ENCODE measurements around the gene ADAR.

ADAR gene

DNA sequence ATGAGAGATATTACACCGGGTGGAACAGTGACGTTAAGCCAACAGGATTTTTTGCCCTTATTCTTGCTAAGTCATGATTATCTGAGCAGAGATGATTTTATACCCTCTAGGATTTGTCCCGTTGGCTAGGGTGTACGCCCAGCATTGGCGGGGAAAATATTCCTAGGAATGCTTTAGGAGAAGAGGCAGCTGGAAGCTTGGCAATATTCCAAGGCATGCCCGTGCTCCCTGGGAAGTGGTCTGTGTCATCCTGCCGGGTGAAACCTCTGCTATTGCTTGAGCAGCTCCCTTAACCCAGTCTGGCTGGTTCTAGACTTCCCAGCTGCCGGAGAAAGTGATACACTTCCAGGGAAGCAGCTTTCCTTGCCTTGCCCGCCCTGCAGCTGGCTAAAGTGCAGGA, 24.2 kb downstream of the ADAR start:
- peak; percentile 30 for DNase-seq (ENCODE audit: low read depth)
- no peak overlapping the region for H3K4me3 ChIP-seq (ENCODE audit: low read length)
- TF ChIP-seq, protein P1, sequence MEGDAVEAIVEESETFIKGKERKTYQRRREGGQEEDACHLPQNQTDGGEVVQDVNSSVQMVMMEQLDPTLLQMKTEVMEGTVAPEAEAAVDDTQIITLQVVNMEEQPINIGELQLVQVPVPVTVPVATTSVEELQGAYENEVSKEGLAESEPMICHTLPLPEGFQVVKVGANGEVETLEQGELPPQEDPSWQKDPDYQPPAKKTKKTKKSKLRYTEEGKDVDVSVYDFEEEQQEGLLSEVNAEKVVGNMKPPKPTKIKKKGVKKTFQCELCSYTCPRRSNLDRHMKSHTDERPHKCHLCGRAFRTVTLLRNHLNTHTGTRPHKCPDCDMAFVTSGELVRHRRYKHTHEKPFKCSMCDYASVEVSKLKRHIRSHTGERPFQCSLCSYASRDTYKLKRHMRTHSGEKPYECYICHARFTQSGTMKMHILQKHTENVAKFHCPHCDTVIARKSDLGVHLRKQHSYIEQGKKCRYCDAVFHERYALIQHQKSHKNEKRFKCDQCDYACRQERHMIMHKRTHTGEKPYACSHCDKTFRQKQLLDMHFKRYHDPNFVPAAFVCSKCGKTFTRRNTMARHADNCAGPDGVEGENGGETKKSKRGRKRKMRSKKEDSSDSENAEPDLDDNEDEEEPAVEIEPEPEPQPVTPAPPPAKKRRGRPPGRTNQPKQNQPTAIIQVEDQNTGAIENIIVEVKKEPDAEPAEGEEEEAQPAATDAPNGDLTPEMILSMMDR (conservative IDR thresholded peaks at IDR 0.05; ENCODE audit: low read length) = no peak

DNA sequence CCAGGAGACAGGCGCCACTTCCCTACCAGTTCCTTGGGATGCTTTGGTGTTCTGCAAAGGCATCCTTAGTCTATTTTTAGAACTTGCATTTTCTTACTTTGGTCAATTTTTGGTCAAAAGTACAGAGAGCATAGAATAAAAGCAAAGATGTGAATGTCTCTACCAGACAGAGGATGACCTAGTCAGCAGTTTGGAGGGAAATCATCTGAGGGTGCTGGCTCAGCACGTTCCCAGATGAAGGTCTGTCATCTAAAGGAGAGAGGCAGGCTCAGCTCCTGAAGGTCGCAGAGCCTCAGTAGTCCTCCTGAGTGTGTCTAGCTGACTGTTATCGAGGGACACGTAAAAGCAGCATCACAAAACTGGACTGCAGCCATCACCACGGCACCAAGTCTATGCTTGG, 25.1 kb downstream of the ADAR start:
- TF ChIP-seq, protein P1 (conservative IDR thresholded peaks at IDR 0.05; ENCODE audit: low read length) = no peak
- H3K4me3 ChIP-seq (ENCODE audit: low read length) = no peak overlapping the region
- no peak for DNase-seq (ENCODE audit: low read depth)

DNA sequence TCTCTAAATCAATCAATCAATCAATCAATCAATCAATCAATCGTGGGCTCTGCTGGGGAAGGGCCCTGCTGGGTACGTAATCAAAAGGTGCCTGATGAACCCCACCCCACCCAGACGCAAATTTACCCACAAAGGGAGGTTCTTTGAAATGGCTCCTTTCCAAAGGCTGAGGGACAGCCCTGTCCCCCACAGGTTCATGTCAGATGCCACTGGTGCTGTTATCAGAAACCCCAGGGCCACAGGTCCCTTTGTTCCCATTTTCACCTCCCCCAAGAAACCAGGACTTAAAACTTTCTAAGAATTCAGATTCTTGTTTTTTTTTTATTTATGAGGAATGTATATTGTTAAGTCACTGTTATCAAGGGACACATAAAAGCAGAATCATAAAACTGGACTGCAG, 26.2 kb downstream of the ADAR start:
- no peak overlapping the region for H3K4me3 ChIP-seq (ENCODE audit: low read length)
- no peak for DNase-seq (ENCODE audit: low read depth)
- TF ChIP-seq, protein P1 (conservative IDR thresholded peaks at IDR 0.05; ENCODE audit: low read length) = no peak

DNA sequence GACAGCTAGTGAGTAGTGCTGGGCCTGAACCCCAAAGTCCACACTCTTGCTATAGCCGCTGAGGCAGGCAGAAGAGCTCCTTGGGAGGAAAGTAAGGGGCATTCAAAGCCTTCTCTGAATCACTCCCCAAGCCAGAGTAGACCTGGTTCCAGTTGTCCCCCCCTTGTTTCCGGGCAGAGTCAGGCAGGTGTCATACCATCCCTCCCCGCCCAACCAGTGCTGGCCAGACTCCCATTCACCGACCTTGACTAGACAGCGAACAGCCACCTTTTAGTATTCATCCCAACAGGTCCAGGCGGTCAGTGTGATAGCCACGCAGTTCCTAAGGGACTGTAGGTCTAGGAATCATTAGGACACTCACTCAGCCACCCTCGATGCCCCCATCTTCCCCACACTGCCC, 28.6 kb downstream of the ADAR start:
- H3K4me3 ChIP-seq (ENCODE audit: low read length) = no peak overlapping the region
- DNase-seq (ENCODE audit: low read depth) = no peak
- TF ChIP-seq, protein P1 (conservative IDR thresholded peaks at IDR 0.05; ENCODE audit: low read length) = no peak

DNA sequence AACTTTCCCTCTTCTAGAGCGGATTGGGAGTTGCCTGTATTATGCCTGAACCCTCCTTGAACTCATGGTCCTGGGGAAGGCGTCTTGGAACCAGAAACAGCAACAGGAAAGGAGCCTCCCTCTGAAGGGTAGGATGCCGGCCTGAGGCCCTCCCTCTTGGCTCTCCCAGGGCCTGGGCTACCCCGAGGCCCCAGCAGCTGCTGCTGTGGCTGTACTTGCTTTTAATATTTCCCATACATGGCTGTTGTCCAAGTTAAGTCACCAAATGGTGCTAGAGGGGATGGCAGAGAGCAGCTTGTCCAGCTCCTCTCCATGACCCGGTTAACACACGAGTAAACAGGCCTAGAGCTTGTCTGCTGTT, 29.9 kb downstream of the ADAR start:
- H3K4me3 ChIP-seq (ENCODE audit: low read length) = no peak overlapping the region
- DNase-seq (ENCODE audit: low read depth) = no peak
- TF ChIP-seq, protein P1 (conservative IDR thresholded peaks at IDR 0.05; ENCODE audit: low read length) = no peak

DNA sequence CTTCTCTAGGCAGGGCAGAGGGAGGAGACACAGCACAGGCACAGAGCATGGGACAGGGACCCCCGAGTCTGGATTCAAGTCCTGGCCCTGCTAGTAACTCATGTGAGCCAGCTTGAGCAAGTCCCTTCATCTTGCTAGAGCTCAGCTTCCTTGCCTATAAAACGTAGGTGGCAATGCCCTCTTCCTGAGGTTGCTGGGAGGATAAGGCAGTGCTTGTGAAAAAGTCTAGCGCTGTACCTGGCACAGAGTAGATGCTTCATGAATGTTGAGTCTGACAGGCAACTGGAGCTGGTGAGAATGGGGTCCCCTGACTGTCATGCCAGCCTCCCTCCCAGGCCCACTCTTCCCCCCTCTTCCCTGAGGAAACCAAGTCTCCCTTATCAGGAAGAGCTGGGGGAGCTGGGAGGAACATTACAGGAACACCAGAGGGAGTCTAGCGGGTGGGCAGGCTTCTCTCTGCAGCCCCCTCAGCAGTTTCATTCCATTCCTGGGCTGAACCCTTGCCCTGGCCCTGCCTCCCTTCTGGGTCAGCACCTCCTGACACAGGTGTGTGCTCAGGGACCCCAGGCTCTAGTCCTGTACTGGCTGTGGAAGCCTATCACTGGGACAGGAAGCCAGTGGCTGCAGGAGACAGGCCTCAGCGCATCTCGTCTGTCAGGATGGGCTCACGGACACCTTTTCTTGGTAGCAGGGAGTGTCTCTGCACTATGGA, 30.5 kb downstream of the ADAR start:
- no peak for DNase-seq (ENCODE audit: low read depth)
- TF ChIP-seq, protein P1 (conservative IDR thresholded peaks at IDR 0.05; ENCODE audit: low read length) = no peak
- no peak overlapping the region for H3K4me3 ChIP-seq (ENCODE audit: low read length)

DNA sequence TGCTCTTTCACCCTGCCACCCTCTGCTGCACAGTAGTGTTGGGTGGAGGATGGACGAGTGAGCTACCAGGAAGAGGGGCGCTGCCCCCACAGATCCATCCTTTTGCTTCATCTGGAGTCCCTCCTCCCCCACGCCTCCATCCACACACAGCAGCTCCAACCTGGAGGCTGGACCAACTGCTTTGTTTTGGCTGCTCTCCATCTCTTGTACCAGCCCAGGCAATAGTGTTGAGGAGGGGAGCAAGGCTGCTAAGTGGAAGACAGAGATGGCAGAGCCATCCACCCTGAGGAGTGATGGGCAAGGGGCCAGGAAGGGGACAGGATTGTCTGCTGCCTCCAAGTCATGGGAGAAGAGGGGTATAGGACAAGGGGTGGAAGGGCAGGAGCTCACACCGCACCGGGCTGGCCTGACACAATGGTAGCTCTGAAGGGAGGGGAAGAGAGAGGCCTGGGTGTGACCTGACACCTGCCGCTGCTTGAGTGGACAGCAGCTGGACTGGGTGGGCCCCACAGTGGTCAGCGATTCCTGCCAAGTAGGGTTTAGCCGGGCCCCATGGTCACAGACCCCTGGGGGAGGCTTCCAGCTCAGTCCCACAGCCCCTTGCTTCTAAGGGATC, 31.9 kb downstream of the ADAR start:
- TF ChIP-seq, protein P1 (conservative IDR thresholded peaks at IDR 0.05; ENCODE audit: low read length) = no peak
- H3K4me3 ChIP-seq (ENCODE audit: low read length) = no peak overlapping the region
- DNase-seq (ENCODE audit: low read depth) = no peak
